Measurements from ENCODE around the gene ZNF117.

DNA sequence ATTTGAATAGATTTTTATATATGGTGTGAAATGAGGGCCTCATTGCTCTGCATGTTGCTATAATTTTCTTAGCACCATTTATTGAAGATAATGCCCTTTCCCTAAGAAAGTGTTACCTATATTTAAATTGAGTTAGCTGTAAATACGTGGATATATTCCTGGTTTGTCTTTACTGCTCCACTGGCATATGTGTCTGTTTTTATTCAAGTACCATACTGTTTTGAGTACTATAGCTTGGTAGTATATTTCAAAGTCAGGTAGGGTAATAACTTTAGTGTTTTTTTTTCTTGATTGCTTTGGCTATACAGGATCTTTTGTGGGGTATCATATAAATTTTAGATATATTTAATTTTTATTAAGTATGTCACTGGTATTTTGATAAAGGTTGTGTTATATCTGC, 56.4 kb downstream of the ZNF117 start:
- TF ChIP-seq EP300 (IDR thresholded peaks at IDR 0.05) (no peak), CTCF (IDR thresholded peaks at IDR 0.05) (no peak)
